SK-N-SH (cell line): ENCODE measurements around the gene DOCK3. TPM values are rescaled to one million over a fixed set of nuclear protein-coding genes. Genes with fewer than 3 reads are reported as not detected.

Experiments
- CTCF ChIA-PET: fragments of 300-600, 350-600 bp; formaldehyde crosslinking; extraction: SDS; loops from one replicate; lab custom pipeline; 2021; lab: Yijun Ruan, JAX
- POLR2A ChIA-PET: fragments of 350-600 bp; sonication (Branson Sonifier 250); formaldehyde crosslinking; extraction: SDS; loops from one replicate; lab custom pipeline; 2020; ENCODE audit warnings: antibody characterized with exemption, inconsistent platforms; lab: Yijun Ruan, JAX
- DNase-seq: peaks from one replicate; pipeline ENCODE4 v3.0.0; 2012
- H2AFZ ChIP-seq: fragments of 200-600 bp; sonication (generic); 2 replicates; pipeline ENCODE4 v1.8.1; 2016; ENCODE audit warnings: antibody characterized with exemption, mild to moderate bottlenecking, low read depth
- H3F3A ChIP-seq: fragments of 200-600 bp; sonication (generic); replicated peaks from 2 replicates; pipeline ENCODE3; 2016; ENCODE audit warnings: antibody characterized with exemption, mild to moderate bottlenecking; ENCODE audit not compliant: insufficient read depth
- H3K27ac ChIP-seq, 2 experiments: fragments of 200-500 bp in 1 of 2; fragments of 200-600 bp in 1 of 2; sonication (Bioruptor generic) in 1 of 2; sonication (generic), shearing (Covaris generic) in 1 of 2; 2 replicates each; pipeline versions ENCODE4 v1.5.1 to v1.6.1; 2014 to 2016; ENCODE audit warnings: low read depth in 2 of 2, inconsistent platforms in 1 of 2, low read length in 1 of 2, mild to moderate bottlenecking in 1 of 2, mixed read lengths in 1 of 2
- H3K27me3 ChIP-seq: fragments of 200-600 bp; sonication (generic), shearing (Covaris generic); 2 replicates; pipeline ENCODE4 v1.6.1; 2016; ENCODE audit warnings: mixed run types; ENCODE audit not compliant: insufficient read depth
- H3K36me3 ChIP-seq, 2 experiments: fragments of 200-500 bp in 1 of 2; fragments of 200-600 bp in 1 of 2; sonication (Bioruptor generic) in 1 of 2; sonication (generic) in 1 of 2; replicated peaks in 1 of 2; 2 replicates each; pipeline versions ENCODE3 to v1.5.1; 2014 to 2016; ENCODE audit warnings: low read length in 1 of 2, mild to moderate bottlenecking in 1 of 2; ENCODE audit not compliant: insufficient read depth in 2 of 2, control insufficient read depth in 1 of 2
- H3K4me1 ChIP-seq, 2 experiments: fragments of 200-500 bp in 1 of 2; fragments of 200-600 bp in 1 of 2; sonication (Bioruptor generic) in 1 of 2; sonication (generic), shearing (Covaris generic) in 1 of 2; 2 replicates each; pipeline versions ENCODE4 v1.5.1 to v1.6.1; 2014 to 2016; ENCODE audit warnings: low read depth in 1 of 2, low read length in 1 of 2, mixed run types in 1 of 2; ENCODE audit not compliant: insufficient read depth in 2 of 2, control insufficient read depth in 1 of 2
- H3K4me2 ChIP-seq: fragments of 200-600 bp; sonication (generic), shearing (Covaris generic); 2 replicates; pipeline ENCODE4 v1.6.1; 2017; ENCODE audit warnings: mixed run types
- H3K4me3 ChIP-seq, 2 experiments: fragments of 200-500 bp in 1 of 2; fragments of 200-600 bp in 1 of 2; sonication (Bioruptor generic) in 1 of 2; sonication (generic), shearing (Covaris generic) in 1 of 2; 2 replicates each; pipeline versions ENCODE4 v1.5.1 to v1.8.1; 2014 to 2016; ENCODE audit warnings: low read depth in 2 of 2, inconsistent platforms in 1 of 2, low read length in 1 of 2, mild to moderate bottlenecking in 1 of 2, mixed read lengths in 1 of 2, moderate library complexity in 1 of 2
- H3K79me2 ChIP-seq: fragments of 200-600 bp; sonication (generic); 2 replicates; pipeline ENCODE4 v1.8.1; 2017; ENCODE audit warnings: mild to moderate bottlenecking; ENCODE audit not compliant: insufficient read depth
- H3K9ac ChIP-seq: fragments of 200-600 bp; sonication (generic); 2 replicates; pipeline ENCODE4 v1.6.1; 2017; ENCODE audit warnings: mixed run types
- H3K9me2 ChIP-seq: fragments of 200-600 bp; sonication (generic); 2 replicates; pipeline ENCODE4 v1.6.1; 2017; ENCODE audit warnings: mixed run types
- H3K9me3 ChIP-seq: fragments of 200-600 bp; sonication (generic); 2 replicates; pipeline ENCODE4 v1.6.1; 2017; ENCODE audit warnings: mixed run types, mild to moderate bottlenecking, moderate library complexity
- H4K20me1 ChIP-seq: fragments of 200-600 bp; sonication (generic); 2 replicates; pipeline ENCODE4 v1.6.1; 2017; ENCODE audit warnings: mild to moderate bottlenecking, mixed run types; ENCODE audit not compliant: insufficient read depth
- CHD2 ChIP-seq: fragments of 150-350 bp; IDR thresholded peaks from 2 replicates; pipeline ENCODE4 v1.6.1; 2018; ENCODE audit warnings: low read length; ENCODE audit not compliant: partially characterized antibody
- ELF1 ChIP-seq: IDR thresholded peaks from 2 replicates; pipeline ENCODE4 v1.4.0; 2012
- EZH2phosphoT487 ChIP-seq: fragments of 200-600 bp; sonication (generic); IDR thresholded peaks from 2 replicates; pipeline ENCODE4 v1.6.1; 2017; ENCODE audit warnings: low read depth, mixed run types, mild to moderate bottlenecking, antibody characterized with exemption, moderate library complexity, borderline replicate concordance
- FOSL2 ChIP-seq: IDR thresholded peaks from 2 replicates; pipeline ENCODE4 v1.4.0; 2012; ENCODE audit warnings: low read depth, mild to moderate bottlenecking, moderate library complexity, borderline replicate concordance
- FOXJ3 ChIP-seq: sonication (generic); formaldehyde crosslinking; IDR thresholded peaks from 2 replicates; pipeline ENCODE4 v1.5.1; 2020; ENCODE audit warnings: mild to moderate bottlenecking, missing genetic modification reagents
- FOXM1 ChIP-seq: IDR thresholded peaks from 2 replicates; pipeline ENCODE4 v1.4.0; 2012; ENCODE audit warnings: low read depth, mild to moderate bottlenecking
- MEF2A ChIP-seq: IDR thresholded peaks from 2 replicates; pipeline ENCODE4 v1.4.0; 2012; ENCODE audit warnings: low read depth, borderline replicate concordance
- MXI1 ChIP-seq: IDR thresholded peaks from 2 replicates; pipeline ENCODE4 v1.6.1; 2012; ENCODE audit warnings: mild to moderate bottlenecking, low read depth, low read length, improper control_type of control experiment
- NRF1 ChIP-seq: IDR thresholded peaks from 2 replicates; pipeline ENCODE4 v1.6.1; 2012; ENCODE audit warnings: low read depth, mild to moderate bottlenecking, low read length
- RAD21 ChIP-seq: IDR thresholded peaks from 2 replicates; pipeline ENCODE4 v1.6.1; 2012; ENCODE audit warnings: mild to moderate bottlenecking, low read length
- RCOR1 ChIP-seq: fragments of 150-350 bp; IDR thresholded peaks from 2 replicates; pipeline ENCODE4 v1.6.1; 2017; ENCODE audit warnings: antibody characterized with exemption, low read length
- SMC3 ChIP-seq: IDR thresholded peaks from 2 replicates; pipeline ENCODE4 v1.6.1; 2012; ENCODE audit warnings: low read depth, low read length, improper control_type of control experiment
- TAF1 ChIP-seq: IDR thresholded peaks from 2 replicates; pipeline ENCODE4 v1.6.1; 2012; ENCODE audit warnings: low read depth, mild to moderate bottlenecking, low read length, moderate library complexity, borderline replicate concordance
- TCF12 ChIP-seq: IDR thresholded peaks from 2 replicates; pipeline ENCODE4 v1.4.0; 2012
- TEAD4 ChIP-seq: IDR thresholded peaks from 2 replicates; pipeline ENCODE4 v1.4.0; 2012; ENCODE audit warnings: mild to moderate bottlenecking, borderline replicate concordance; ENCODE audit not compliant: insufficient read depth
- YY1 ChIP-seq: IDR thresholded peaks from 2 replicates; pipeline ENCODE4 v1.4.0; 2012; ENCODE audit warnings: low read depth, mild to moderate bottlenecking
- WGBS: methylation state at CpG from one replicate; pipeline ENCODE4 v1.1.6; 2017; ENCODE audit warnings: low lambda C conversion rate; 5-methylcytosine and 5-hydroxymethylcytosine counted together
- polyA plus RNA-seq, 3 experiments: library from polyadenylated mRNA; depleted of rRNA; stranded (reverse); fragments of >200 nt; gene quantifications; 2 replicates each; pipeline ENCODE4 v1.2.3, GENCODE V29; 2012
- TF ChIP-seq, protein P1 (sequence below): fragments of 150-350 bp; IDR thresholded peaks from 2 replicates; pipeline ENCODE4 v1.6.1; 2016; ENCODE audit warnings: mild to moderate bottlenecking, low read depth, low read length
- TF ChIP-seq, protein P2 (sequence below): IDR thresholded peaks from 2 replicates; pipeline ENCODE4 v1.4.0; 2012; ENCODE audit warnings: low read depth

Gene DOCK3
- polyA plus RNA-seq, 1 of the 3 experiments (the other 2 are of a cell fraction) = 0.05 TPM

DNA sequence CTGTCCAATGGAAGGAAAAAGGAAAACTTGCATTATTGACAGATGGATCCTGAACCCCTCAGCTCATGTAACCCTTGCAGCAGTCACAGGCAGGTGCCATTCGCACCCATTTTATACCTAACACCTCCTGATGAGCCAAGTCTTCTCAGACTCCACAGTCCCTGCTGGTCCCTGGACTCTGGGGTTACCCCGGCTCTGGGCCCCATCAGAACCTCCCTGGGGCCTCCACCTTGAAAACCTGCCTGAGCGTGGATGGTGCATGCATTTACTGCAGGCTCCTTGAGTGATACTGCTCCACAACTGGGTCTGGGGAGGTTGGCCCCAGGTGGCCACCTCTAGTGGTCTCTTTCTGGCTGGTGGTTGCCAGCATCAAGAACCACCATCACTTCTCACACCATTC lies 15.9 kb upstream of the DOCK3 start:
- no peaks in the 10 kb centered on the region for H4K20me1 ChIP-seq
- no peak overlapping the region for H3K4me3 ChIP-seq
- peaks cover 0 to 9% of the 10 kb centered on the region in 2 experiments; a peak in 1 of 4 replicates for H3K4me1 ChIP-seq
- TF ChIP-seq MEF2A (no peak), SMC3 (no peak)
- CTCF ChIA-PET = interaction anchor here (0.7 to 1.5 kb wide), 4 partner anchors 17 to 42 kb away, joined by 3 to 5 read pairs (median 4); partner anchors contain the start of gene MAPKAPK3
- H3K9me3 ChIP-seq = no peaks in the 10 kb centered on the region
- no peaks in the 10 kb centered on the region for H3F3A ChIP-seq
- no peaks in the 10 kb centered on the region for H3K36me3 ChIP-seq
- H3K27ac ChIP-seq = no peak overlapping the region
- WGBS = 71% methylated on average over 3 of the region's 3 CpGs
- POLR2A ChIA-PET = no interaction called here
- no peaks in the 10 kb centered on the region for H3K79me2 ChIP-seq
- no peaks in the 10 kb centered on the region; the same call in 1 of the 2 replicates for H3K27me3 ChIP-seq
- no peak for DNase-seq
- no peaks in the 10 kb centered on the region for H3K9me2 ChIP-seq
- H2AFZ ChIP-seq = no peak overlapping the region
- H3K4me2 ChIP-seq = no peak overlapping the region
- no peak overlapping the region for H3K9ac ChIP-seq

DNA sequence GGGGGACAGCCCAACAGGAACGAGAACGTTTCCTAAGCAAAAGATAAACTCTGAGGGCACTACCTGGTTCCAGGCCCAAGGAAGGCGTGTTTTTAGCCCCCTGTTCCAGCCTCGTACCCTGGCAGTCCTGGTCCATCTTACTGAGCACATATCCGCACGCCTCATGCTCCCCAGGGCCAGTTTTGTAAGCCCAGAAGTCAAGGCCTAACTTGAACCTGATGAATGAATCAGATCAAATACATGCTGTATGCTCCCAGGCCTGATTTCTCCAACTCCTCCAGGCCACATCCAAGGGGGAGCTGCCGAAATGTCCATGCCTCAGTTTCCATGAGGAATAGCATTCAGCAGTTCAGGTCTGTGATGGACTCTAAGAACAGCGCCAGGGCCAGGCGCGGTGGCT lies 14.3 kb upstream of the DOCK3 start:
- DNase-seq = no peak
- Histone ChIP-seq H3K27me3 (no peaks in the 10 kb centered on the region; the same call in 1 of the 2 replicates), H3K36me3 (no peaks in the 10 kb centered on the region), H3K4me1 (peaks cover 0 to 9% of the 10 kb centered on the region in 2 experiments; a peak in 1 of 4 replicates)
- no peak for TF ChIP-seq TCF12
- no peak for TF ChIP-seq RAD21
- no peak for TF ChIP-seq YY1
- TF ChIP-seq MXI1 = no peak
- no peak for TF ChIP-seq FOSL2
- TF ChIP-seq, protein P1, sequence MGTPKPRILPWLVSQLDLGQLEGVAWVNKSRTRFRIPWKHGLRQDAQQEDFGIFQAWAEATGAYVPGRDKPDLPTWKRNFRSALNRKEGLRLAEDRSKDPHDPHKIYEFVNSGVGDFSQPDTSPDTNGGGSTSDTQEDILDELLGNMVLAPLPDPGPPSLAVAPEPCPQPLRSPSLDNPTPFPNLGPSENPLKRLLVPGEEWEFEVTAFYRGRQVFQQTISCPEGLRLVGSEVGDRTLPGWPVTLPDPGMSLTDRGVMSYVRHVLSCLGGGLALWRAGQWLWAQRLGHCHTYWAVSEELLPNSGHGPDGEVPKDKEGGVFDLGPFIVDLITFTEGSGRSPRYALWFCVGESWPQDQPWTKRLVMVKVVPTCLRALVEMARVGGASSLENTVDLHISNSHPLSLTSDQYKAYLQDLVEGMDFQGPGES = no peak
- no peak for TF ChIP-seq NRF1
- TF ChIP-seq TEAD4 = no peak
- no peak for TF ChIP-seq ELF1
- TF ChIP-seq FOXJ3 (CRISPR knock-in tag) = no peak
- TF ChIP-seq RCOR1 = no peak
- no peak for TF ChIP-seq FOXM1
- no peak for TF ChIP-seq EZH2phosphoT487
- TF ChIP-seq, protein P2, sequence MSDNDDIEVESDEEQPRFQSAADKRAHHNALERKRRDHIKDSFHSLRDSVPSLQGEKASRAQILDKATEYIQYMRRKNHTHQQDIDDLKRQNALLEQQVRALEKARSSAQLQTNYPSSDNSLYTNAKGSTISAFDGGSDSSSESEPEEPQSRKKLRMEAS = no peak
- no peak for TF ChIP-seq TAF1
- TF ChIP-seq CHD2 = no peak
- TF ChIP-seq, all 33 proteins: peak for 0
- Histone ChIP-seq H3K9ac (no peak overlapping the region), H3K9me3 (no peaks in the 10 kb centered on the region), H2AFZ (no peak overlapping the region), H3K9me2 (no peaks in the 10 kb centered on the region), H3F3A (no peaks in the 10 kb centered on the region), H3K27ac (no peak overlapping the region), H3K4me3 (no peak overlapping the region), H3K79me2 (no peaks in the 10 kb centered on the region), H3K4me2 (no peak overlapping the region), H4K20me1 (no peaks in the 10 kb centered on the region)
- ChIA-PET POLR2A (interaction anchor here (0.7 kb wide), 1 partner anchor 91 kb away, joined by 4 read pairs; no protein-coding TSS in a partner anchor), CTCF (no interaction called here)
- 80% methylated on average over 6 of the region's 10 CpGs for WGBS
